MM.1S (cell line): Measurements from ENCODE around the gene KCNJ16.

Source experiments
- CTCF ChIP-seq: fragments of 300-600 bp; sonication (generic); IDR thresholded peaks from 2 replicates; pipeline ENCODE4 v1.5.1; 2016; ENCODE audit warnings: antibody characterized with exemption, low read length, mixed read lengths
- EZH2 ChIP-seq: fragments of 300-600 bp; sonication (generic); optimal IDR thresholded peaks from 2 replicates; pipeline ENCODE3; 2017; ENCODE audit warnings: low read depth, mild to moderate bottlenecking, antibody characterized with exemption, low read length, mixed read lengths
- EZH2phosphoT487 ChIP-seq: fragments of 300-600 bp; sonication (generic); IDR thresholded peaks from 2 replicates; pipeline ENCODE4 v1.6.1; 2018; ENCODE audit warnings: antibody characterized with exemption, low read length

DNA sequence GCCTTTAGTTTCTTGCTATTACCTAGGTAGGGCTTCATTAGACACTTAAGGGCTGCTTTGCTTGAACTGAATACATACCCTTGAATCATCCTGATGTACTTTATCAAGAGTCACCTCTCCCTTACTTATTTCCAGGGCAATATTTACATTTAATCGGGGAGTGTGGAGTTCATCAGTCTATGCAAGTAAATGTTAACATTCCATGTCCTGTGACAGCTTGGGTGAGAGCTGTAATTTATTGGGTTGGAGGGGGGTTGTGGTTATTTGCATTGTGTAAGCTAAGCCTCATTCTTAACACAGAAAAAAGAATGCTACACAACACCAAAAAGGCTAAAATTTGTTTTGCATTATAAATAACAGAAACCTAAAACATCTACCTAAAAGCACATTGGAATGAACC is 16.7 kb downstream of the KCNJ16 start:
- TF ChIP-seq CTCF = no peak
- no peak for TF ChIP-seq EZH2
- no peak for TF ChIP-seq EZH2phosphoT487
